ENCODE measurements around the gene DVL2. TPM values are rescaled to one million over a fixed set of nuclear protein-coding genes. Genes with fewer than 3 reads are reported as not detected.

DVL2 gene
- total and polyA plus RNA-seq, 2 of the 13 experiments (the other 11 are each of a cell fraction or from before 2014, with no cell fraction given): 5.7 to 38.2 TPM

DNA sequence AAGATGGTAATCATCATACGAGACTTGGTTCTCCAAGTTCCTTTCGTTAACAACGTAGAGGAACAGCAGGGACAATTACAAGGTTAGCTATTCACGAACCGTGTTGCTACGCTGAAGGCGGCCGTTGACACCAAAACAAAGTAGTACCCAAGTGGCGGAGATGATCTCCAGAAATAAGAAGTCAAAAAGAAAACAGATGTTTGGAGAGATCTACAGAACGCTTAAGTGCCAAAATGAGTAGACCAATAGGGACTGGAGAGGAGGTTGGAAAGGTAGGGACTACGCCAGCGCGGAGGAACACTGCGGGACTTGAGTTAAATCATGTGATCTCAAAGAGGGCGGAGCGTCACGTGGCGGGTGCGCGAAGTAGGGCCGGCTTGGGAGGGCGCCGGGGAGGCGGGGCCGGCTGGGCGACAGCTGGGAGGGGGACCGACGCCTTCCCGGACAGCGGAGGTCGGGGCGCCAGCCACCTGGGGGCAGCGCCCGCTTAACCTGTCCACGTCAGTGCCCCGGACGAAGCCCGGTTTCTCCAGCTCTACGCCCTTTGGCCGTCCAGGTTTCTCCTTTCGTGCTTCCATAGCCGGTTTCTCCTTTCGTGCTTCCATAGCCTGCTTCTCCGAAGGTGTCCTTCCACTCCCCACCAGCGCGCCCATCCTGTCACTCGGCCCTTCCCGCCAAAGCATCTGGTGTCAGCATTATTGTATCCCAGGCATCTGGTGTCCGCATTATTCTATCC is 8.6 kb upstream of the DVL2 start (continued):
- TF ChIP-seq, protein P1, sequence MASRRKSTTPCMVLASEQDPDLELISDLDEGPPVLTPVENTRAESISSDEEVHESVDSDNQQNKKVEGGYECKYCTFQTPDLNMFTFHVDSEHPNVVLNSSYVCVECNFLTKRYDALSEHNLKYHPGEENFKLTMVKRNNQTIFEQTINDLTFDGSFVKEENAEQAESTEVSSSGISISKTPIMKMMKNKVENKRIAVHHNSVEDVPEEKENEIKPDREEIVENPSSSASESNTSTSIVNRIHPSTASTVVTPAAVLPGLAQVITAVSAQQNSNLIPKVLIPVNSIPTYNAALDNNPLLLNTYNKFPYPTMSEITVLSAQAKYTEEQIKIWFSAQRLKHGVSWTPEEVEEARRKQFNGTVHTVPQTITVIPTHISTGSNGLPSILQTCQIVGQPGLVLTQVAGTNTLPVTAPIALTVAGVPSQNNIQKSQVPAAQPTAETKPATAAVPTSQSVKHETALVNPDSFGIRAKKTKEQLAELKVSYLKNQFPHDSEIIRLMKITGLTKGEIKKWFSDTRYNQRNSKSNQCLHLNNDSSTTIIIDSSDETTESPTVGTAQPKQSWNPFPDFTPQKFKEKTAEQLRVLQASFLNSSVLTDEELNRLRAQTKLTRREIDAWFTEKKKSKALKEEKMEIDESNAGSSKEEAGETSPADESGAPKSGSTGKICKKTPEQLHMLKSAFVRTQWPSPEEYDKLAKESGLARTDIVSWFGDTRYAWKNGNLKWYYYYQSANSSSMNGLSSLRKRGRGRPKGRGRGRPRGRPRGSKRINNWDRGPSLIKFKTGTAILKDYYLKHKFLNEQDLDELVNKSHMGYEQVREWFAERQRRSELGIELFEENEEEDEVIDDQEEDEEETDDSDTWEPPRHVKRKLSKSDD (CRISPR knock-in tag; IDR thresholded peaks at IDR 0.05; ENCODE audit: low read depth): no peak; the same call in 1 of the 2 replicates
- TF ChIP-seq RFXANK (CRISPR knock-in tag; IDR thresholded peaks at IDR 0.05): peak; percentile 50; the same call in 1 of the 2 replicates
- TF ChIP-seq ZNF224 (CRISPR knock-in tag; IDR thresholded peaks at IDR 0.05): 0 out of 2 replicates have a peak, but pooled peaks have one; percentile 73
- TF ChIP-seq HDAC1 (CRISPR knock-in tag; IDR thresholded peaks at IDR 0.05): peak; percentile 74; the same call in 1 of the 2 replicates
- no peak for TF ChIP-seq AHR (CRISPR knock-in tag; IDR thresholded peaks at IDR 0.05)
- TF ChIP-seq, protein P2, sequence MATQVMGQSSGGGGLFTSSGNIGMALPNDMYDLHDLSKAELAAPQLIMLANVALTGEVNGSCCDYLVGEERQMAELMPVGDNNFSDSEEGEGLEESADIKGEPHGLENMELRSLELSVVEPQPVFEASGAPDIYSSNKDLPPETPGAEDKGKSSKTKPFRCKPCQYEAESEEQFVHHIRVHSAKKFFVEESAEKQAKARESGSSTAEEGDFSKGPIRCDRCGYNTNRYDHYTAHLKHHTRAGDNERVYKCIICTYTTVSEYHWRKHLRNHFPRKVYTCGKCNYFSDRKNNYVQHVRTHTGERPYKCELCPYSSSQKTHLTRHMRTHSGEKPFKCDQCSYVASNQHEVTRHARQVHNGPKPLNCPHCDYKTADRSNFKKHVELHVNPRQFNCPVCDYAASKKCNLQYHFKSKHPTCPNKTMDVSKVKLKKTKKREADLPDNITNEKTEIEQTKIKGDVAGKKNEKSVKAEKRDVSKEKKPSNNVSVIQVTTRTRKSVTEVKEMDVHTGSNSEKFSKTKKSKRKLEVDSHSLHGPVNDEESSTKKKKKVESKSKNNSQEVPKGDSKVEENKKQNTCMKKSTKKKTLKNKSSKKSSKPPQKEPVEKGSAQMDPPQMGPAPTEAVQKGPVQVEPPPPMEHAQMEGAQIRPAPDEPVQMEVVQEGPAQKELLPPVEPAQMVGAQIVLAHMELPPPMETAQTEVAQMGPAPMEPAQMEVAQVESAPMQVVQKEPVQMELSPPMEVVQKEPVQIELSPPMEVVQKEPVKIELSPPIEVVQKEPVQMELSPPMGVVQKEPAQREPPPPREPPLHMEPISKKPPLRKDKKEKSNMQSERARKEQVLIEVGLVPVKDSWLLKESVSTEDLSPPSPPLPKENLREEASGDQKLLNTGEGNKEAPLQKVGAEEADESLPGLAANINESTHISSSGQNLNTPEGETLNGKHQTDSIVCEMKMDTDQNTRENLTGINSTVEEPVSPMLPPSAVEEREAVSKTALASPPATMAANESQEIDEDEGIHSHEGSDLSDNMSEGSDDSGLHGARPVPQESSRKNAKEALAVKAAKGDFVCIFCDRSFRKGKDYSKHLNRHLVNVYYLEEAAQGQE (IDR thresholded peaks at IDR 0.05; ENCODE audit: borderline replicate concordance in 1 of 2, low read depth in 1 of 2, low read length in 2 of 2): peak in 1 of 2 experiments; percentile 38; a peak in 1 of 4 replicates
- no peak for TF ChIP-seq PRDM4 (CRISPR knock-in tag; IDR thresholded peaks at IDR 0.05; ENCODE audit: borderline replicate concordance)
- TF ChIP-seq, protein P3, sequence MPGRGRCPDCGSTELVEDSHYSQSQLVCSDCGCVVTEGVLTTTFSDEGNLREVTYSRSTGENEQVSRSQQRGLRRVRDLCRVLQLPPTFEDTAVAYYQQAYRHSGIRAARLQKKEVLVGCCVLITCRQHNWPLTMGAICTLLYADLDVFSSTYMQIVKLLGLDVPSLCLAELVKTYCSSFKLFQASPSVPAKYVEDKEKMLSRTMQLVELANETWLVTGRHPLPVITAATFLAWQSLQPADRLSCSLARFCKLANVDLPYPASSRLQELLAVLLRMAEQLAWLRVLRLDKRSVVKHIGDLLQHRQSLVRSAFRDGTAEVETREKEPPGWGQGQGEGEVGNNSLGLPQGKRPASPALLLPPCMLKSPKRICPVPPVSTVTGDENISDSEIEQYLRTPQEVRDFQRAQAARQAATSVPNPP (CRISPR knock-in tag; IDR thresholded peaks at IDR 0.05): 0 out of 2 replicates have a peak, but pooled peaks have one; percentile 14
- no peak for TF ChIP-seq ATAD3A (CRISPR knock-in tag; IDR thresholded peaks at IDR 0.05)
- 0 out of 2 replicates have a peak, but pooled peaks have one; percentile 28 for TF ChIP-seq KLF6 (CRISPR knock-in tag; IDR thresholded peaks at IDR 0.05)
- TF ChIP-seq ARID5B (CRISPR knock-in tag; IDR thresholded peaks at IDR 0.05): peak; percentile 76

Data from HepG2 (cell line).